HepG2 (cell line): ENCODE measurements around the gene FBXO5. TPM values are rescaled to one million over a fixed set of nuclear protein-coding genes. Genes with fewer than 3 reads are reported as not detected.
A peak's percentile ranks its signal among the peaks of the same experiment; 100 is the strongest.

Experiments used
- BORCS8-MEF2B ChIP-seq: sonication (generic); formaldehyde crosslinking; IDR thresholded peaks from 2 replicates; pipeline ENCODE4 v1.8.0; 2022; ENCODE audit warnings: mild to moderate bottlenecking, missing genetic modification reagents
- CHCHD3 ChIP-seq: sonication (generic); formaldehyde crosslinking; IDR thresholded peaks from 2 replicates; pipeline ENCODE4 v1.8.0; 2022; ENCODE audit warnings: mild to moderate bottlenecking, missing genetic modification reagents, moderate library complexity
- DZIP1 ChIP-seq: sonication (generic); formaldehyde crosslinking; IDR thresholded peaks from 2 replicates; pipeline ENCODE4 v1.5.0; 2020; ENCODE audit warnings: mild to moderate bottlenecking, missing genetic modification reagents
- FOXP1 ChIP-seq, 2 experiments: fragments of 450-650 bp in 1 of 2; IDR thresholded peaks; 2 replicates each; pipeline ENCODE4 v1.6.1; 2017 to 2018; ENCODE audit warnings: antibody characterized with exemption in 1 of 2
- NR2F6 ChIP-seq, 2 experiments: IDR thresholded peaks; 2 replicates each; pipeline ENCODE4 v1.6.1; 2016; ENCODE audit warnings: antibody characterized with exemption in 1 of 2, mild to moderate bottlenecking in 1 of 2
- NRL ChIP-seq: sonication (generic); formaldehyde crosslinking; IDR thresholded peaks from 2 replicates; pipeline ENCODE4 v1.5.0; 2020; ENCODE audit warnings: missing genetic modification reagents, mild to moderate bottlenecking, moderate library complexity, borderline replicate concordance
- POLR2A ChIP-seq, 2 experiments: IDR thresholded peaks; 2 replicates each; pipeline ENCODE4 v1.6.1; 2011; ENCODE audit warnings: low read depth in 2 of 2, low read length in 2 of 2, mild to moderate bottlenecking in 1 of 2, moderate library complexity in 1 of 2; ENCODE audit not compliant: insufficient read depth in 1 of 2
- PRMT3 ChIP-seq: sonication (generic); formaldehyde crosslinking; IDR thresholded peaks from 2 replicates; pipeline ENCODE4 v1.8.1; 2022; ENCODE audit warnings: low read depth, mild to moderate bottlenecking, moderate library complexity, missing genetic modification reagents, borderline replicate concordance
- RBM22 ChIP-seq: fragments of 200-400 bp; formaldehyde crosslinking; optimal IDR thresholded peaks from 2 replicates; pipeline ENCODE3; 2017; ENCODE audit warnings: mild to moderate bottlenecking, low read length, moderate library complexity
- SP2 ChIP-seq: sonication (generic); formaldehyde crosslinking; IDR thresholded peaks from 2 replicates; pipeline ENCODE4 v1.5.1; 2020; ENCODE audit warnings: mild to moderate bottlenecking, missing genetic modification reagents
- TFE3 ChIP-seq: IDR thresholded peaks from 2 replicates; pipeline ENCODE4 v1.6.1; 2016
- ZNF143 ChIP-seq: sonication (generic); formaldehyde crosslinking; IDR thresholded peaks from 2 replicates; pipeline ENCODE4 v1.4.0; 2020; ENCODE audit warnings: missing genetic modification reagents
- ZNF264 ChIP-seq: sonication (generic); formaldehyde crosslinking; IDR thresholded peaks from 2 replicates; pipeline ENCODE4 v1.4.0; 2020; ENCODE audit warnings: missing genetic modification reagents
- ZNF468 ChIP-seq: sonication (generic); formaldehyde crosslinking; IDR thresholded peaks from 2 replicates; pipeline ENCODE4 v1.8.0; 2022; ENCODE audit warnings: mild to moderate bottlenecking, moderate library complexity, missing genetic modification reagents
- ZNF547 ChIP-seq: sonication (generic); formaldehyde crosslinking; IDR thresholded peaks from 2 replicates; pipeline ENCODE4 v1.5.1; 2020; ENCODE audit warnings: mild to moderate bottlenecking, missing genetic modification reagents
- ZNF773 ChIP-seq: sonication (generic); formaldehyde crosslinking; IDR thresholded peaks from 2 replicates; pipeline ENCODE4 v1.4.0; 2020; ENCODE audit warnings: missing genetic modification reagents, borderline replicate concordance
- ZNF883 ChIP-seq: sonication (generic); formaldehyde crosslinking; IDR thresholded peaks from 2 replicates; pipeline ENCODE4 v1.5.1; 2020; ENCODE audit warnings: mild to moderate bottlenecking, missing genetic modification reagents; ENCODE audit errors: not compliant biosample characterization
- ZNF891 ChIP-seq: sonication (generic); formaldehyde crosslinking; IDR thresholded peaks from 2 replicates; pipeline ENCODE4 v1.5.0; 2020; ENCODE audit warnings: mild to moderate bottlenecking, missing genetic modification reagents
- polyA plus RNA-seq, 8 experiments: library from polyadenylated mRNA; depleted of rRNA in 3 of 8; stranded (reverse) in 7 of 8; unstranded in 1 of 8; fragments of >200 nt; fragmentation: Illumina TruSeq in 4 of 8; extraction: Trizol in 4 of 8; gene quantifications; 2 replicates each; pipeline versions ENCODE4 v1.2.1 to v1.2.3, GENCODE V29; 2011 to 2016; ENCODE audit warnings: low read depth in 4 of 8, missing spikeins in 1 of 8, mixed read lengths in 1 of 8; ENCODE audit not compliant: insufficient read depth in 1 of 8
- total RNA-seq, 5 experiments: library from RNA; depleted of rRNA; stranded (reverse); fragments of >200 nt; fragmentation: Illumina TruSeq; extraction: Trizol; gene quantifications; 2 replicates each; pipeline ENCODE4 v1.2.3, GENCODE V29; 2016; ENCODE audit warnings: low read depth in 1 of 5
- TF ChIP-seq, protein P1 (sequence below): sonication (generic); formaldehyde crosslinking; IDR thresholded peaks from 2 replicates; pipeline ENCODE4 v1.4.0; 2020; ENCODE audit warnings: mild to moderate bottlenecking, missing genetic modification reagents
- TF ChIP-seq, protein P2 (sequence below), 2 experiments: sonication (generic) in 1 of 2; formaldehyde crosslinking in 1 of 2; IDR thresholded peaks; 2 replicates each; pipeline versions ENCODE4 v1.5.1 to v1.6.1; 2011 to 2020; ENCODE audit warnings: borderline replicate concordance in 1 of 2, low read depth in 1 of 2, low read length in 1 of 2, mild to moderate bottlenecking in 1 of 2, missing genetic modification reagents in 1 of 2, moderate library complexity in 1 of 2

Gene FBXO5
- total and polyA plus RNA-seq, 2 of the 13 experiments (the other 11 are each of a cell fraction or from before 2014, with no cell fraction given), result 15.8 to 41.5 TPM

DNA sequence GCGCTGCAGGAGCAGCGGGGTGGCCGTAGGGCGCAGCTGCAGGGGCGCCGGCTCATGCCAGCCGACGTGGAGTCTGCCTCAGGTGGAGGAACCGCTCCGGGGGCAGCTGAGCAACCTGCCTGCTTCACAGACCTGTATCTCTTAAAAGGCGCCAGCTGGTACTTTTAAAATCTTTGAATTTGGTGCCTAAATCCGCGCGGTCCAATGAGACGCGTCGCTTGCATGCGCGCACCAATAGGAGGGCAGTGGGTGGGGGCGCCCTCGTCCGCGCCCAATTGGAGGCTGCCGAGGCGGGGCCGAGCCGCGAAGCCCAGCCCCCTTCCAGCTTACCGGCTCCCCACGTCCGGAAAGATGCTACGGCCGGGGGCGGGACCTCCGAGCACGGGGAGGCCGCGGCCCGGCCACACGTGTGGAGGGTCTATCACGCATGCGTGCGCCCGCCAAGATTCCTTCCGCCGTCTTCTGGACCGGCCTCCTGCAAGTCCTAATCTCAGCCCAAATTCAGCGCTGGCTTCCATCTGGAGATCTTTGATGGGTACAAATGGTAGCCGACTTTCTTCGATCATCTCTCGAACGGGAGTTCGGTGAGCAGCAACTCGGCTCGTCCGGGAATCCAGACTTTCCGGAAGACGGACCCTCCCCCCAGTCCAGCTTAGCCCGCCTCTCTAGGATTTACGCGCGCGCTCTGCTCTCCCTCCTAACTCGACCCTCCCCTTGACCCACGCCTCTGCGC is at the start of gene FBXO5 (continued):
- TF ChIP-seq, protein P1, sequence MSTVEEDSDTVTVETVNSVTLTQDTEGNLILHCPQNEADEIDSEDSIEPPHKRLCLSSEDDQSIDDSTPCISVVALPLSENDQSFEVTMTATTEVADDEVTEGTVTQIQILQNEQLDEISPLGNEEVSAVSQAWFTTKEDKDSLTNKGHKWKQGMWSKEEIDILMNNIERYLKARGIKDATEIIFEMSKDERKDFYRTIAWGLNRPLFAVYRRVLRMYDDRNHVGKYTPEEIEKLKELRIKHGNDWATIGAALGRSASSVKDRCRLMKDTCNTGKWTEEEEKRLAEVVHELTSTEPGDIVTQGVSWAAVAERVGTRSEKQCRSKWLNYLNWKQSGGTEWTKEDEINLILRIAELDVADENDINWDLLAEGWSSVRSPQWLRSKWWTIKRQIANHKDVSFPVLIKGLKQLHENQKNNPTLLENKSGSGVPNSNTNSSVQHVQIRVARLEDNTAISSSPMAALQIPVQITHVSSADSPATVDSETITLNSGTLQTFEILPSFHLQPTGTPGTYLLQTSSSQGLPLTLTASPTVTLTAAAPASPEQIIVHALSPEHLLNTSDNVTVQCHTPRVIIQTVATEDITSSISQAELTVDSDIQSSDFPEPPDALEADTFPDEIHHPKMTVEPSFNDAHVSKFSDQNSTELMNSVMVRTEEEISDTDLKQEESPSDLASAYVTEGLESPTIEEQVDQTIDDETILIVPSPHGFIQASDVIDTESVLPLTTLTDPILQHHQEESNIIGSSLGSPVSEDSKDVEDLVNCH (CRISPR knock-in tag), result peak; percentile 75; the same call in 1 of the 2 replicates
- TF ChIP-seq ZNF143 (CRISPR knock-in tag), result peak; percentile 15; the same call in 1 of the 2 replicates
- peak; percentile 83; the same call in 1 of the 2 replicates for TF ChIP-seq NRL (CRISPR knock-in tag)
- TF ChIP-seq ZNF547 (CRISPR knock-in tag), result peak; percentile 78
- TF ChIP-seq PRMT3 (CRISPR knock-in tag), result peak; percentile 69; the same call in 1 of the 2 replicates
- TF ChIP-seq CHCHD3 (CRISPR knock-in tag), result peak; percentile 99
- peak; percentile 69 for TF ChIP-seq DZIP1
- peak; percentile 19 for TF ChIP-seq ZNF883 (CRISPR knock-in tag)
- TF ChIP-seq FOXP1 (IDR thresholded peaks at IDR 0.05), result no peak
- TF ChIP-seq FOXP1 (CRISPR knock-in tag; IDR thresholded peaks at IDR 0.05), result no peak
- 0 out of 2 replicates have a peak, but pooled peaks have one; percentile 36 for TF ChIP-seq TFE3
- peak; percentile 89 for TF ChIP-seq SP2 (CRISPR knock-in tag)
- TF ChIP-seq BORCS8-MEF2B (CRISPR knock-in tag), result peak; percentile 91
- TF ChIP-seq ZNF468, result peak; percentile 83; the same call in 1 of the 2 replicates
- peak; percentile 49; the same call in 1 of the 2 replicates for TF ChIP-seq ZNF891
- TF ChIP-seq, protein P2, sequence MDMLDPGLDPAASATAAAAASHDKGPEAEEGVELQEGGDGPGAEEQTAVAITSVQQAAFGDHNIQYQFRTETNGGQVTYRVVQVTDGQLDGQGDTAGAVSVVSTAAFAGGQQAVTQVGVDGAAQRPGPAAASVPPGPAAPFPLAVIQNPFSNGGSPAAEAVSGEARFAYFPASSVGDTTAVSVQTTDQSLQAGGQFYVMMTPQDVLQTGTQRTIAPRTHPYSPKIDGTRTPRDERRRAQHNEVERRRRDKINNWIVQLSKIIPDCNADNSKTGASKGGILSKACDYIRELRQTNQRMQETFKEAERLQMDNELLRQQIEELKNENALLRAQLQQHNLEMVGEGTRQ (IDR thresholded peaks at IDR 0.05; ENCODE audit: low read depth, low read length), result no peak
- TF ChIP-seq, protein P2 (CRISPR knock-in tag; IDR thresholded peaks at IDR 0.05; ENCODE audit: borderline replicate concordance), result peak; percentile 64; the same call in 1 of the 2 replicates
- no peak for TF ChIP-seq ZNF264 (CRISPR knock-in tag)
- TF ChIP-seq RBM22, result no peak
- 0 out of 2 replicates have a peak, but pooled peaks have one; percentile 17 for TF ChIP-seq ZNF773 (CRISPR knock-in tag)
- peak; percentile 15; the same call in 1 of the 2 replicates for TF ChIP-seq NR2F6 (IDR thresholded peaks at IDR 0.05)
- peak; percentile 31; the same call in 1 of the 2 replicates for TF ChIP-seq NR2F6 (CRISPR knock-in tag; IDR thresholded peaks at IDR 0.05)
- TF ChIP-seq POLR2A (IDR thresholded peaks at IDR 0.05; ENCODE audit: insufficient read depth in 1 of 2, low read depth in 2 of 2, low read length in 2 of 2), result peak; percentile 80 to 87
